GM18507 (cell line): ENCODE results near the gene SLC16A7.
A peak's percentile ranks its signal among the peaks of the same experiment; 100 is the strongest.
"Not testable (repeated sequence)": the region's sequence is repeated elsewhere in the genome, so short reads cannot be mapped to it uniquely, and the experiment has no call there.

Source experiments
- DNase-seq: peaks from one replicate; pipeline ENCODE4 v3.0.0; 2011; ENCODE audit warnings: low read depth; ENCODE audit not compliant: insufficient read length; ENCODE audit errors: extremely low spot score
- FAIRE-seq: peaks from 2 replicates; lab custom pipeline; 2011; peaks lifted over from hg19 to GRCh38; lab: Jason Lieb, UNC

SLC16A7 gene, protein sequence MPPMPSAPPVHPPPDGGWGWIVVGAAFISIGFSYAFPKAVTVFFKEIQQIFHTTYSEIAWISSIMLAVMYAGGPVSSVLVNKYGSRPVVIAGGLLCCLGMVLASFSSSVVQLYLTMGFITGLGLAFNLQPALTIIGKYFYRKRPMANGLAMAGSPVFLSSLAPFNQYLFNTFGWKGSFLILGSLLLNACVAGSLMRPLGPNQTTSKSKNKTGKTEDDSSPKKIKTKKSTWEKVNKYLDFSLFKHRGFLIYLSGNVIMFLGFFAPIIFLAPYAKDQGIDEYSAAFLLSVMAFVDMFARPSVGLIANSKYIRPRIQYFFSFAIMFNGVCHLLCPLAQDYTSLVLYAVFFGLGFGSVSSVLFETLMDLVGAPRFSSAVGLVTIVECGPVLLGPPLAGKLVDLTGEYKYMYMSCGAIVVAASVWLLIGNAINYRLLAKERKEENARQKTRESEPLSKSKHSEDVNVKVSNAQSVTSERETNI

DNA sequence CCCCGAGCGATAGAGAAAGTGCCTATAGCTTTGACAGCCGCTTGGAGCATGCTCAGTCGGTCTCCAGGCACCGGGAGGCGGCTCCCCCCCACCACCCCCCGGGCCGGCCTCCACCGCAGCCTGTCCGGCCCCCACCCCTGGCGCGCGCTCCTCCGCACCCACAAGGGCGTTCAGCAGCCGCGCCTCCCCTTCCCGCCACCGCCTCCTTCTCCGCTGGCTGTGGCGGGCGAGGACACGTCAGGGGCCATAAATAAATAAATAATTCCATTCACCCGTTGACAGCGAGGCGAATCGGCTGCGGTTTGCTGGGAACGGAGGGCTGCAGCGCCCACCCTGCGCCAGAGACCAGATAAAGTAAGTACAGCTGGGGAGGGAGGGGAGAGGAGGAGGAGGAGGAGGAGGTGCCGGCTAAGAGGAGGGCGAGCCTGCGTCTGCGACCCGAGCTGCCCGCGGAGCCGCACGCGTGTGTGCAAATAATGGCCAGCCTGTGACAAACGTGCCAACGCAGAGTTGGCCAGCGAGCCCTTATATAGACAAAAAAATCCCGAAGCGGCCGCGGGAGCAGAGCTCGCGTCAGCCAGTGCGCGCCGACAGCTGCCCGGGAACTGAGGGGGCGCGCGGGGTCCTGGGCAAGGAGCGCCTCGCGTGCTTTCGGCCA is at the start of gene SLC16A7:
Gene SLC16A7 (plus strand): TSS at position 147 of the 658 bp plus-strand sequence. CDS start 108,773 bp downstream, outside the sequence.
- no peak for FAIRE-seq
- DNase-seq, result peak; percentile 57

DNA sequence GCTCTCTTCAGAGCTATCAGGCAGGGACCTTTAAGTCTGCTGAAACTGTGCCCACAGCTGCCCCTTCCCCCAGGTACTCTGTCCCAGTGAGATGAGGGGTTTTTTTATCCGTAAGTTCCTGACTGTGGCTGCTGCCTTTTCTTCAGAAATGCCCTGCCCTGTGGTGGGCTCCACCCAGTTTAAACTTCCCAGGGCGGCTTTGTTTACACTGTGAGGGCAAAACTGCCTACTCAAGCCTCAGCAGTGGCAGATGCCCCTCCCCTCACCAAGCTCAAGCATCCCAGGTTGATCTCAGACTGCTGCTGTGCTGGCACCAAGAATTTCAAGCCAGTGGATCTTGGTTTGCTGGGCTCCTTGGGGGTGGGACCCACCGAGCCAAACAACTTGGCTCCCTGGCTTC is 46.9 kb upstream of the SLC16A7 start:
- DNase-seq (no peak), FAIRE-seq (no peak)

DNA sequence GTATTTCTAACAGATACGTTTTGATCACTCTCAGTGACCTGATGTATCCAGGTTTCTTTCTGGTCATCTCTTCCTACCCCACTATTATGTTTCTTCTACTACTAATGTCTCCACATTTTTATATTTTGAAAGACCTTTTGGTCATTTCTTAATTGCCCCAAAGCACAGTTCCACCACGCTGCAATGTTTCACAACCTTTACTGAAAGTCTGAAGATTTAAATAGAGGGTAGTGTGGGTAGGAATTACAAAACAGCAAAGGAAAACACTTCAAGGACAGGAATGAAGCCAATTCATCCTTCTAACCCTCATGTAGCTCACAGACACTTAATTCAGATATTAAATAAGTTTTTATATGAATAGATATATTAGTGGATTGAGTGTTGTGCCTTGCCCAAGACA is 36.1 kb upstream of the SLC16A7 start:
- FAIRE-seq (no peak), DNase-seq (no peak)

DNA sequence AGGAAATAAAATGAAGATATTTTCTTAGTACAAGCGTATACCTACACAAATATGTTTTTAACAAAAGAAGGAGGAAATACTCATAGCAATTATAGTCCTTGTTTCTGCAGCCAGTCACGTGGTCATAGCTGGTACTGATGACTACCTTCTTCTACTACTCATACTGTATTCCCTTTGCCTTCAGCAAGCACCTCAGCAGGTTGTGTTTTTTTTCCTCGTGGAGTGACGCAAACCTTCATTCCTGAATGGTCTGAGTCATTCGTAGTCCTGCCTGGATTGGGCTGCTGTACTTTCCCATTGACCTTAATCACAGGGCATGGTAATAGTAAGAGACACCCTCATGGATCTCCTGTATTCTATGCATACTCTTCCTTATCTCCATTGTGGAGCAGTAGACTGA is 25.7 kb upstream of the SLC16A7 start:
- DNase-seq (no peak), FAIRE-seq (no peak)

DNA sequence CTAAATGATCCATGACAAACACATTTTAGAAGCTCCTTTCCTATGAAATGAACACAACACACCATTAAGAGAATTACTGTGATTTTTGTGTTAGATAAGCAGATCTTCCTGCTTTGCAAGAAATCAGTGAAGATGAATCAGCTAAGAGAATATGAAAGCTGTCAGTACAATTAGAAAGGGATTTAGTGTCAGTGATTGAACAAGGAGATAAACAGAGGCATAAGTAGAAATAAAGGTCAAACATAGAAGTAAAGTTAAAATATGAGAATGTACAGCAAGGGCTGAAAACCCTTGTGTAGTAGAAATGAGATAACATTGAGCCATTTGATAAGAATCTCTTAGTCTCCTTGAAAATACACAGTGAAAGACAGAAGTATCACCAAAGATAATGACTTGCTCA is 21.4 kb upstream of the SLC16A7 start:
- FAIRE-seq (no peak), DNase-seq (no peak)

DNA sequence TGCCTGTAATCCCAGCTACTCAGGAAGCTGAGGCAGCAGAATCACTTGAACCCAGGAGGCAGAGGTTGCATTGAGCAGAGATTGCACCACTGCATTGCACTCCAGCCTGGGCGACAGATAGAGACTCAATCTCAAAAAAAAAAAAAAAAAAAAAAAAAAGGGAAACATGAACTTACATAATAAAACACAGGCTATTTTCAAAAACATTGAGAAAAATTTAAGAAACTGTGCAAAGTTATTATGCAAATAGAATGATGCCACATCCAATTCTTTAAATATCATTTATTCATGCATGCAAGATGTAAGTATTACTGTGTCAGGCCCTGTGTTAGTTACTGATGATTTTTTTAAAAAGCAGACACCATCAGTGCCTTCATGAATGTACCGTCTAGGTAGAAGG is 20.0 kb upstream of the SLC16A7 start:
- FAIRE-seq (no peak), DNase-seq (no peak)

DNA sequence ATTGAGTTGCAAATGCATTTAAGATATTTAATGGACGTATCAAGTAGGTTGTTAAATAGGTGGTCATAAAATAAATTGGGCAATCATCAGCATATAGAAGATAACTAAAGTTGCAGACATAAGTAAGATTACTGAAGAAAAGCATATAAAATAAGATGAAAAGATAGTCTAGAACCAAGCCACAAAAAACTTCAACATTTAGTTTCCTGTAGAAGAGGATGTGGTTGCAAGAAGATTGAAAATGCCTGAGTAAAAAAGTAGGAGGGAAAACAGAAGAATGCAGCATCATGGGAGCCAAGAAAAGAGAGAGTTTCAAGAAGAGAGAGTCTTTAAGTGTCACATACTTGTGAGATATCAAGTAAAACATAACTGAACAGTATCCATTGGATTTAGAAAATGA is 17.6 kb upstream of the SLC16A7 start:
- no peak for FAIRE-seq
- DNase-seq, result no peak

DNA sequence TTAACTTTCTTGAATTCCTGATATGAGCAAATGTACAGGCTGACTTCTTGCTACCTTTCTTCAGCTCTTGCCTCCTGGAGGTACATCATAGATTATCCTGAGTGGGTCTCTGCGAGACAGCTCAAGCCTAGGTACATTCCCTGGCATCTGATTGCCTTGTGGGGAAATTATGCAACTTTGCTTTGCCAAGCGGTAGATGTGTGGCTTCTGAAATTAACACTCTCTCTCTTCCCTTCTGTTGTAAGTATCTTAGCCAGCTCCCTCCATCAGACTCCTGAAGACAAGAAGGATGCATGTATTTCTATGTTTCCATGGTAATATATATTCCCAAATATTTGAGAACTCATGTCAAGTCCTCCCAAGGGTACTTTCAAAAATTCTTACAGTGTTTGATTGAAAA is 16.2 kb upstream of the SLC16A7 start:
- FAIRE-seq (no peak), DNase-seq (no peak)

DNA sequence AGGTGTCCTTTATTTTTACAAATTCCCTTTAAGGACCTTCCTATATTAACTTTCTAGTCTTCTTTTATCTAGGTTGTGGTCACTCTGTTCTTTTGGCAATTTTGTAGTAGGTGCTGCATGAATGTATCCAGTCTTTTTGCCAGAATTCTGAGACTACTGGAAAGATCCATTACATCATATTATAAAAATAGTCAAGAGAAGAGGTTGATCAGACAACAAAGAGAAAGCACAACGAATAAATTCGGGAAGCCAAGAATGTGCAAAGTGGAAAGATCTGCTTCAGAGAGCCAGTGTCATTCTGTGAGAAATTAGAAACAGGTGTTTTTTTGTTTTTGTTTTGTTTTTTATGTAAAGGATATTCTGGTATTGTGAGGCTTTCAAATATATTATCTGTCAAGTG is 15.8 kb upstream of the SLC16A7 start:
- no peak for DNase-seq
- FAIRE-seq, result no peak

DNA sequence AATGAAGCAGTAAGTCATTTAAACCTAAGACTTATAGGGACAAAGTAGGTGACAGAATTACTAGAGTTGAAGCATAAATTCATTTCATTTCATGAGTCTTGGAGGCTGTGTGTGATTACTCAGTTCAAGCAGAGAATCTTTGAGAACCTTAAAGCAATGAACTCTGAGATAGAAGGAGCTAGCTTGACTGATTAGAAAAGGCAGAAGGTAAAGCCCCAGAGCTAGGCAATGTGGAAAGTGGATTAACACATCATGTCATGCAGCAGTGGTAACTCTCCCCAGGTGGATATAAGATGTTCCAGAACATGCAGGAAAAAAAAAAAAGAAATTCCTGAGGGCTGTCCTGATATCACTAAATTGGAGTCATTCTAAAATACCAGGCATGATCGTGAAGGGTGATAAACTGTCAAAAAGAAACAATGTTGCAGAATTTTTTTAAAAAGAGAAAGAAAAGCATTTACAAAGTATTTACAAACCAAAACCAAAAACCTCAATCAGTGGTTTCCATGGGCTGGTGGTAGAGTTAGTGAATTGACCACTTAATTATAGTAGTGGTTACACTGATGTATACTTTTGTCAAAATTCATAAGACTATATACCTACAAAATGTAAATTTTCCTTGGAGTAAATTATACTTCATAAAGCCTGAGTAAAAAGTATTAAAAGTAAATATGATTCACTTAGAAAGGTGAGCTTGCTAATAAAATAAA is 12.7 kb upstream of the SLC16A7 start:
- FAIRE-seq, result no peak
- DNase-seq, result no peak

DNA sequence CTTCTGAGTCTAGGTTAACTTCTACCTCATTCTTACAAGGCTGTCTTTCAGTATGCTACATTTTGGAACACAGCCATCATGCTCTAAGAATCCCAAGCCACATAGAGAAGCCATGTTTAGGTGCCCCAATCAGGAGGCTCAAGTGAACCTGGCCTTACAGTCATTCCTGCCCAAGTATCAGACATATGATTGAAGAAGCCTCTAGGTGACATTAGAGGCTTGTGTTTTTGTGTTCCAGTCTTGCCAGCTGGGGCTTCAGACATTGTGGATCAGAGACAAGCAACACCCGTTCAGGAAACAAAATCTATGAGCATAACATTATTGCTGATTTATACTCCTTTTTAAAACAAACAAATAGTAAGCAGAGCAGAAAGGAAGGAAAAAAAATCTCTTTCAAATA is 8.1 kb upstream of the SLC16A7 start:
- DNase-seq, result no peak
- FAIRE-seq, result no peak

DNA sequence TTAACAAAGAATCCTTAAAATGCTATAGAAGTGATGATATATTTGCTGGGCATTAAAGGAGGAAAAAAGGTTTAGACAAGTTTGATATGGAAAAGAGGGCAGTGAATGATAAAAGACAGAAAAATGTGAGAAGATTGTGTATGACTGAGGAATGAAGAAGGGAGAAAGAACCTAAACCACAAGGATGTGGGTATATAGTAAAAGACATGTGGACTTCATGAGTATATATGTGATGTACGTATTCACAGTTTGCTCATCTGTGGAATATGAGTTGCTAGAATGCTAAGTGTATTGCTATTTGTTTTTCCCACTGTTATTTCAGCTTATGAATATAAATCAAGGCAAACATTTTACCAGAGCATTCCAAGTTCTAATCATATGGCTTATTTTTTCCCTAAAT is 2.1 kb upstream of the SLC16A7 start:
- DNase-seq (no peak), FAIRE-seq (no peak)

DNA sequence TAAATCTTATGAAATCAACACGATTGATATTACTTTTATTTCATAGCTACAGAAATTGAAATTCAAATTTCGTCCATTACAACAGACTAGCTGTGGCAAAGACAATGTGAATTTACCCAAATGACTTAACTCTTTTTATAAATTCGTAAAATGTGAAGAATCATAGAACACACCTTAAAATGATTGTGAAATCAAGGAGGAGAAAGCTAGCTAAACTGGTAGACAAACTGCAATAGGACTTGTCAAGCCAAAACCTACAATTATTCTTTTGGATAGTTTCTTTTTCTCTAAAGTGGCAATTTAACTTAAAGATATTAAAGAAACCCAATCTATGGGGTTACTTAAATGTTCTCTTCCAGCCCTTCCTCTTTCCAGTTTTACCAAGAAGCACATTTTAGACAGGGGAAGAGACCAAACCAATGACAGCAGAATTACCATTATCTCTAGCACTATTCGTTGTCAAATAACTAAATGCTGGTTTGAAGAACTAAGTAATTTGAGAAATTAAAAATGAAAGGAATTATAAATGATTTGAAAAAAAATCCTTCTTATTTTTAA is 807 bp upstream of the SLC16A7 start:
- DNase-seq (no peak), FAIRE-seq (no peak)

DNA sequence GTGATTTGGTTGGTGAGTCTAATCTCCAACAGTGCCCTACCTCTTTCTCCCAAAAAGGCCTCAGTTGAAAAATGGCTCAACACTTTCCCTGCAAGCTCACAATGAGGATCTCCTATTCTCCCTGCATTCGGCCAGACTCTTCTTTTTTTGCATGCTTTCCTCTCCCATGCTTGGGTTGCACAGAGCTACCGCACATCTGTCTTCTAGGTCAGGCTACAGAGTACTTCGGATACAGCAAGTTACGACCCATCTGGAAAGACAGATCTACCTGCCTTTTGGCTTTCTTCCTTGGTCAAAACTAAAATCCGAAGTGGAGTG is 305 bp upstream of the SLC16A7 start:
- no peak for DNase-seq
- FAIRE-seq, result no peak

DNA sequence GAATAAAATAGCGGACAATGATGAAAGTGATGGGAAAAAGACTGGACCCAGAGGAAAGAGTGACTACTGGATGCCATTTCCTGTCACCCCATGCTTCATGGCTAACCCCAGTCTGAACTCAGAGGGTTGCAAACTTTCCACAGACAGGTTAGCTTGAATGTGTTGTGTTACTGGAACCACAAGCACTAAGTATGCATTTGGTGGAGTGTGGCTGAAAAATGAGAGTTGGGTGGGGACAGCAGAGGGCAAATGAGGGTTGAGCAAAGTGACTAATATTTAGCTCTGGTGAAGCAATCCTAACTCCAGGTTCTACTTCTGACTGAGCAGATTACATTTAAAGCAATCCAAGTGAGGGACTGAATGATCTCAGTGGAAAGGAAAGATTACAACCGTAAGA is 1.6 kb downstream of the SLC16A7 start:
- FAIRE-seq (peak; percentile 94), DNase-seq (no peak)

DNA sequence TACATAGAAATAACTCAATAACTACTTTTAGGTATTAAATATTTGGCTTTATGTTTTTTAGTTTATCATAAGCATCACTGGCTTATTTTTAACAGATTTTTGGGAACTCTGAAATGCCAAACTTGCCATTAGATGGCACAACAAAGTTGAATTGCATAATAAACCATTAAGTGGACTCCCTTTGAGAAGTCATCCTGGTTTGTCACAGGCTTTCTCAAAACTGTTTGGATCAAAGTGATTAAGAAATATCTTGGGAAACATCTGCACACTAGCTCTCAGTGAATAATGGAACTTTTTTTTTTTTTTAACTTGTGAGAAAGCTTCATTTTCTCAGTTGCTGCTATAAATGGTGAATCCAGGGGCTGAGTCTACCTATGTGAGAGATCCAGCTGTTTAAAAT is 4.3 kb downstream of the SLC16A7 start:
- no peak for FAIRE-seq
- no peak for DNase-seq

DNA sequence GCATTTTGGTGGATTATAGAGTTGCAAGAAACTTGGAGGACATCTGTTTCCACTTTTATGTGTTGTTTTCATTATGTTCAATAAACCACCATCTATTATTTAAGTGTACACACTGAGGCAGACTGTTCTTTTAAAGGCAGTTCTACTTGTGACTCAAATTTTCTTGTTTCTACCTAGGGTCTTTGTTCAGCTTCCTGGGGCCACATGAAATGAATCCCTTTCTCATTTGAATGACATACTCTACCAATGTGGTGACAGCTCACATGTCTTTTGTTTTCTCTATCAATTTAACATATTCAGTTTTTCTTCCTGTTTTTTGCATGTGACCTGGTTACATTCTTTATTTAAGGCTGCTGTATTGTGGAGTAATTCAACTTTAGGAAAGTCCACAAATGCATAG is 7.9 kb downstream of the SLC16A7 start:
- FAIRE-seq, result no peak
- no peak for DNase-seq

DNA sequence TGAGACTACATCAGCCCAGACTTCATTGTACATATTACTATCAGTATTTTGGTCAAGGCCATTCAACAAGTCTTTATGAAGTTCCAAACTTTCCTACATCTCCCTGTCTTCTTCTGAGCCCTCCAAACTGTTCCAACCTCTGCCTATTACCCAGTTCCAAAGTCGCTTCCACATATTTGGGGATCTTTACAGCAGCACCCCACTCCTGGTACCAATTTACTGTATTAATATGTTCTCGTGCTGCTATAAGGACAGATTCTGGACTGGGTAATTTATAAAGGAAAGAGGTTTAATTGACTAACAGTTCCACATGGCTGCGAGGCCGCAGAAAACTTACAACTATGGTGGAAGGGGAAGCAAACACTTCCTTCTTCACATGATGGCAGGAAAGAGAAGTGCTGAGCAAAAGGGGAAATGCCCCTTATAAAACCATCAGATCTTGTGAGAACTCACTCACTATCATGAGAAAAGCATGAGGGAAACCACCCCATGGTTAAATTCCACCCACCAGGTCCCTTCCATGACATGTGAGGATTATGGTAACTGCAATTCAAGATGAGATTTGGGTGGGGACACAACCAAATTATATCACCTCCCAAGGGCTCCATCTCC is 17.1 kb downstream of the SLC16A7 start:
- DNase-seq, FAIRE-seq: not testable (repeated sequence)

DNA sequence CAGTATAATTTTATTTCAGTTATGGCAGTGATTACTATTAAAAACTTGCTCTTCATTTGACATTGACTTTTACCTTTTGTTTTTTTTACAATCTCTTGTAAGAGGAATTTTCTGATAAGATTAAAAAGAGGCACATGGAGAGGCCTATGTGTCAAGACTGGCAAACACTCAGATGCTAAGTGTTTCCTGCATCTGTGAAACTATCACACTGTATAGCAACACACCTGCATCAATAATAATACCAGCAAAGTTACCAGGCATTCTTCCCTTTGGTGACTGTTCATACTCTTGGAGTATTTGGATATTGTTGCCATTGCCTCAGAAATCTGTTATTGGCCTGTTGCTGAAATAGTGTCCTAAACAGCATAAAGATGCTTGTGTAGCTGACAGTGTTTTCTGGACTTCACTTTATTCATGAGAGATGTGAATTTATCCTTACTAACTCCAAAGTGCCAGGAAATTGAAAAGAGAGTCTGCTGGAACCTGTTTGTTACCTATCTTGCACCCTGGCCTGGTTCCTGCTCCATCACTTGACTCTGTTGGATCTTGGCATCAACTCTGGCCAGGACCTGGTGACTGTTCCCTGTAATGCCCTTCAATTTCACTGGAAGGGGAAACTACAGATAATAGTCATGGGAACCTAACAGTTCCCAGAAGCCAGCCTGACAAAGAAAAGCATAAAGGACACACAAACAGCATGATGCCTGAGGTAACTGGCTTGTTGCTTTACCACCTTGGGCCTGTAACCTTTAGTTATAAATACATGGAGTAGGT is 19.8 kb downstream of the SLC16A7 start:
- FAIRE-seq (no peak), DNase-seq (no peak)
